Measurements from ENCODE around the gene HTR7.
"Not testable (repeated sequence)": the region's sequence is repeated elsewhere in the genome, so short reads cannot be mapped to it uniquely, and the experiment has no call there.

Gene HTR7

DNA sequence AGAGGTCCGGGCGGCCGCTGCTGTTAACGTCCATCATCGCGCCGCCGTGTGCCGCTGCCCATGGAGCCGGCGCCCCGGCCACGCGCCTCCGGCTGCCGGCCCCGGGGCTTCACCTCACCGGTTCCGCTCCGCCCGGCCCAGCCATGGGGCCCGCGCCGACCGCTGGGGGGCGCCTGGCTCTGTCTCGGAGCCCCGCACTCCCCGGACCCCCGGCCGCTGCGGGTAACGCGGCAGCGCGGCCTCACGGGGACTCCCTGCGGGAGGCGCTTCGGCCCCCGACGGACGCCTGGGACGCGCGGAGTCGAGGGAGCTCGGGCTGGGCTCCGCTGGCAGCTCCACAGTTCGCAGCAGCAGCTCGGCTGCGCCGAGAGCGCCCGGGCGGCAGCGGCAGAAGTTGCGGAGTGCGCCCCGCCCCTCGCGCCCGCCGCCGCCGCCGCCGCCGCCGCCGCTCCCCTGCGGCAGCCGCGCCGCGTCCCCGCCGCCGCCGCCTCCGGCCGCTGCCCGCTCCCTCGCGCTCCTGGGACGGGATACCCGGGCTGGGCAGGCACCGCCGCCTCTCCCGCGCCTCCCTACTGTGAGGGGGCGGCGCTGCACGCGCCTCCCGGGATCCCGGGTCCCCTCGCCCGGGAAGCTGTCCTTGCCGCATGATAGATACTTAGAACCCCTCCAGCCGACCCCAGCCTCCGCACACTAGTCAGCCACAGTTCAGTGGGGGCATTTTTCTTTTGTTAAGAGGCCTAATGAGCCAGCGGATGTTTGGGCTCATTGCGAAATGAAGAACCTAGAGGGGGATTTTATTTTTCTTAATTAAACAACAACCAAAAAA lies at the start of gene HTR7:
HTR7 (minus strand) TSS at position 405 of the 826 bp plus-strand sequence; CDS start at position 37, 368 bp downstream.
- peak; percentile 63 for DNase-seq

DNA sequence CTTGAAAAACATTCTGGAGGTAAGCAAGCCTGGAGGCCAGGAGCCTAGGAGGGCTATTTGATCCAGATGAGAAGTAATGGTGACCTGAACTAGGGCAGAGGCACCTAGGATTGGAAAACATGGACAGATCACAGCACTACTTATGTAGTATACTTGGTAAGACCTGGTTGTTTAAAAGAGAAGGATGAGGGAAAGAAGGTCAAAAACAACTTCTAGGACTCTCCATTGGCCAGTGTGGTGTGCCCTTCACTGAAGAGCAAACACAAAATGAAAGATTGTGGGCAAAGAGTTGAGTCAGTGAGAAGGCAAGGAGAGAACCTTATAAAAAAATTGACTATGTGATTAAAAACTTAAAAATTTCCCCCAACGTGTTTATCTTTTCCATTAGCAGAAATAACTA lies 48.8 kb upstream of the HTR7 start:
- no peak for DNase-seq

DNA sequence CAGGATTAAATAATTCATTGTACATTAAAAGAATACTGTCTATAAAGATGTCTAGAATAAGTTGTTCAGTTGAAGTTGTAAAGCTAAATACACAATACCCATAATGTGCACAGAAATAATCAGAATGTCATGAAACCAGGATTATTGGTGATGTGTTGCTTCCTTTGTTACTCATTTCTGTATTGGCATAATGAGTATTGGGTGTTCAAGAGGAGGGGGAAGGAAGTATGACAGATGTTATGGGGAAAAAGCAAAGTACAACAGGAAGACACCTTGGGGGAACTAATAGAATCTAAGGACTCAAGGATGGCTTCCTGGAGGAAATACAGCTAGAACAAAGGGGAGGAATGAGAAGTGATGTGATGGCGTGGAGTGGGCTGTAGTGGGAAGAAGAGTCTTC lies 48.1 kb upstream of the HTR7 start:
- DNase-seq, result no peak

DNA sequence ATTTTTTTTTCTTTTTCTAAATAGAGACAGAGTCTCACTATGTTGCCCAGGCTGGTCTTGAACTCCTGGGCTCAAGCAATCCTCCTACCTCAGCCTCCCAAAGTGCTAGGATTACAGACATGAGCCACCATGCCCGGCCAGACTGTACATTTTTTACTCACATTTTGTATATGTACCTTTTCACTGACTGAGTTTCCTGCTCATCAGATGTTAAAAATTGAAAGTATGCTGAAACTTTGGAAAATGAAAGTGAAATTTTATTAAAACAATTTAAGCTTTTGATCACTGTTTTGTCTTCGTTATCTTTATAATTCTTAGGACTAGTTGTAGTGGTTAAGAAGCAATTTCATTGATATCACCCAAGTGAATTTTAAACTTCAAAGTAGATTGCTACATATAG lies 39.1 kb upstream of the HTR7 start:
- not testable (repeated sequence) for DNase-seq

DNA sequence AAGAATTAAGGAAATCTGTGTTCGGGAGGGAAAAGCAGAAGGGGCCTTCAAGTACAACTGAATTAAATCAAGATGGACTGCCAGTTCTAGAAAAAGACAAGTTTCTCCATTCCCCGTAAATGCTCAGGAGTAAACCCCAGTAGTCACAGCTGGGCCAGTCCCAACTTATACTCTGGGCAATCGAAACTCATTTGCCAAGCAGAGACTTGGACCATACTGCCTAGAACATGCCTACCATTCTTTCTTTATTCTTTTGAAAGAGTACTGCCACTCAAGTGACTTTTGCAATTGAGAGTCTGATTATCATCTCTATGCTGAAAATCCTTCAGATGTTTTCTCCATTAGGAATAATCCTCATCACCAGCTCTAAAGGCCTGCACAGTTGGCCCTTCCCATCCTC lies 35.4 kb upstream of the HTR7 start:
- no peak for DNase-seq

DNA sequence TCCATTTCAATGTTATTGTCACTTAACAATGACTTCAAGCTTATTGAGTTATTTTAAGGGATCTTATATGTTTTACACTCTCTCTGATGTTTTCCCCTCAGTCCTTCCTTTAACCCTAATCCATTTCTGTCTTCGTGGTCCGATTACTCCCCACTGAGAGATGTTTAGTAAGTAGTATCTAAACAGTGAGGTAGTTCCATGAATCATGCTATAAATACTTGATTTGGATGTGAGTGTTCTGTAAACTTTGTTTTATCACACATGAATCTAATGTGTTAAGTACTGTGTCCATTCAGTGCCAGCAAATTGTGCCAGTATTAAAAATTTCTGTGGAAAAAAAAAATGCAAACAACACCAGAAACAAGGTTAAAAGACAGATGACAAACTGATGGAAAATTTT lies 32.5 kb upstream of the HTR7 start:
- DNase-seq, result no peak

DNA sequence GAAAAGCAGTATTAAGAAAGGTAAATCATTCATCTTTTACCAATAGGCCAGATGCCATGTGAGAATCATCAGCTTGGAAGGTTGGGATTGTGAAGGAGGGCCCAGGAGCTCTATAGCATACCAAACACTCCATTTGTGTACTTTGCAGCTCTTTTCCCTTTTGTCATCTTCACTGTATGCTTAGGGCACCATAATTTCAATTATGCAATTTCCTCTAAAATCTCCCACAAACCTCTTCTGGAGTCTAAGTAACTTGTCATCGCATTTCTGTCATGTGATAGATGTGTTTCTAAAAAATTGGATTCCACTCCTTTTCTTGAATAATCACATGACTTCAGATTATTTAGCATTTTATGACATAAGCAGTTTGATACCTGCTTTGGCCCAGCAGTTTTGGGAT lies 31.8 kb upstream of the HTR7 start:
- no peak for DNase-seq

DNA sequence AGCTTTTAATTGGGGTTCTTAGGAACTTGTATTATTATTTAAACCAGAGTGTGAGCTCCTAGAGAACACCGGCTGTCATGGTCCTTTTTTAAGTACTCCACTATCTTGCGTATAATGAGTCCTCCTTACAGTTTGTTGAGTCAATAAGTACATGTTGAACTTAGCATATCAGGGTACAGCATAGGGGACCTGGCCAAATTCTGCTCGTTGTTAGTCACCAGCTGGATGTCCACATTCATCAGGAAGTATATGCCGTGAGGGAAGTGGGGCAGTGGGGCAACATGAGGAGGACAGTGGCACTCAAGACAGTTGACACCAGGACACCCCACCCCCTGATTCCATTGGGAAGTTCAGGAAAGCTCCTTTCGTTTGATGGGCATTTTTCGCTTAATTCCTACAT lies 30.5 kb upstream of the HTR7 start:
- DNase-seq, result no peak

DNA sequence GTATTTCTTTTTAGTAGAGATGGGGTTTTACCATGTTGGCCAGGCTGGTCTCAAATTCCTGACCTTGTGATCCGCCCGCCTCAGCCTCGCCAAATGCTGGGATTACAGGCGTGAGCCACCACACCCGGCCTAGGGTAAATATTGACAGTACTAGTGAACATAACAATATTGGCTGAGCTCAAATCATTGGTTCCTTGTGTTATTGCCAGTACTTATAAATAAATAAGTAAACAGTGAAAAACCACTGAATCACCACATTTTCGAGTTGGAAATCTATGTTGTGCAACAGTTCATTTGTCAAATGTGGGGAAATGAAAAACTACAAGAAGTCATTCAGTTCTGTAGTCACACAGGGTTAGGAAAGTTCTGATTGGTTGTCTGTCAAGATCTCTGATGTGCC lies 29.7 kb upstream of the HTR7 start:
- no peak for DNase-seq

DNA sequence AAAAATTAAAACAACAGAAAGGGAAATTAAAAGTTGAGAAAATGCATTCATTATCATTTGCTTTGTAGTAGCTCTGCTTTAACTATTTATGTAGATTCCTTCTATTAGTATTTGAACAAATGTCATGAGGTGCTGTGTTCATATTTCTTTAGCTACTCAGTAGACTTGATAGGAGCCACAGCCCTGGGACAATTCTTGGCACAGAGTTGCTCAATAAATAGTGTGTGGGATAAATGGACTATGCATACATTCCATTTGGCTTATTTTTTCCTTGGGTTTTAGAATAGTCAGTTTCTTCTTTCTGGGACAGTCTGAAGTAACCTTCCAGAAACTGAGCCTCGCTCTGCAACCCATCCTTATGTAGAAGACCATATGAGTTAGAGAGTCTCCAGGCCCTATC lies 27.3 kb upstream of the HTR7 start:
- no peak for DNase-seq

DNA sequence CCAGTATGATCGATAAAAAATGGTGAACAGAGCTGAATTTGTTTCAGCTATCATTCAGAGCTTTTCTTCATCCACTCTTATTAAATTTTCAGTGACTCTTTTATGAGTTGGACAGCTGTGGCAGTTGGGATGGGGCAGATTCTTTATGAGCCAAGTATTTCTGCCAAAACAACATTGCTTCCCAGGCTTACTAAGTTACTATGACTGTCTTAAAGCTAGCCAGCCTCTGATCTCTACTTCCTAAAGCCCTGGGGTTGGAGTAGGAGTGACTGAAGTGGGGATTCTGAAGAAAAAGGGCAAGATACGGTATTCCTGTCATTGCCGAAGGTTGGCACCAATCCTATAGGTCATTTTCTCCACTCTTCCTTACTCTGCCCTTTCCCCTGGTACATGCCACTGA lies 26.6 kb upstream of the HTR7 start:
- no peak for DNase-seq

DNA sequence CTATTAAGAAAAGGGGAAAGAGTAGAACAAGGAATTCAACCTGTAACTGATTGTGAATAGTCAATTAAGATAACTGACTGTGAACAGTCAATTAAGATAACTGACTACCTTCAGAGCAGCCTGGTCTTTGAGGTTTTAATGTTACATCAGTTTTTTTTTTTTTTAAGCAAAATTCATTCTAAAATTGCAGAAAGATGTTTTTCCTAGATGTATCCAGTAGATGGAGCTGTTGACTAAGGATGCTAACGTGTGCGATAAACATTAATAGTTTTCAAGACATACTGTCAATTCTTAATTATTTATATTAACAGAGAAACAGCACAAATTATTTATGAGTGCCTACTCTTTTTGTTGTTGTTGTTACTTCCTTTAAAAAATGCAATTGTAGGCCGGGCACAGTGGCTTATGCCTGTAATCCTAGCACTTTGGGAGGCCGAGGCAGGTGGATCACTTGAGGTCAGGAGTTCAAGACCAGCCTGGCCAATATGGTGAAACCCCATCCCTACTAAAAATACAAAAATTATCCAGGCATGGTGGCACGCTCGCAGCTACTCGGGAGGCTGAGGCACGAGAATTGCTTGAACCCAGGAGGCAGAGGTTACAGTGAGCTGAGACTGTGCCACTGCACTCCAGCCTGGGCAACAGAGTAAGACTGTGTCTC lies 22.4 kb upstream of the HTR7 start:
- peak; percentile 55 for DNase-seq

DNA sequence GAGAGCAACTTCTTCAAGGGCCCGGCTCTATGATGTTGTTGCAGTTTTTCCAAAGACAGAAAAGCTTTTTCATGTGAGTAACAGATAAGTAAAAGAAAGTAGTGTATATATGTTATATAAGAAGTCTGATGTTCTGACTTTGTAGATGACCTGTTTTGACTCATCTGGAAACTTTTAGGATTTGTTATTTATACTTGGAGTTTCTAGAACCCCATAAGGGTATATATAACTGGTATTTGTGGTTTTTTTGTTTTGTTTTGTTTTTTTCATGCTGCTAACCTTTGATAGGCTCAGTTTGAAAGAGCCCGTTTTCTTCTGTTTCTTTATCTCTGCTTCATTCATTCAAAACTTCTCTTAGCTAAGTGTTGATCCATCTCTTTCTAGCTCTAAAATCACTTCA lies 21.2 kb upstream of the HTR7 start:
- no peak for DNase-seq

DNA sequence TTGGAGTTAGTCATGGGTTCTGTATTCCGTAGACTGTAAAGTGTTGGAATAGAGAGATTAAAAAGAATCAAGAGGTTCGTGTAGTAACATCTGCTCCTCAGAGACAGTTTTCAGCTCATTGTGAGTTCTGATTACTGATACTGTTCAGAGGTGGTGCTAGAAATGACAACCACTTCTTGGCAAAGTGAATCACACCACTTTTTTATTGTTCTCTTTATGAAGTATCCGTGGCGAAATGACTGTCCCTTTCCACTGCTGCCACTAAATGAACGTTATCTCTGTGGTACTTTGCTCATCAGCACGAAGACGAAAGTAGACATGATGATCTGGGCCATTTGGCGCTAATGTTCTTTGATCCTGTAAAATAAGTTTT lies 14.8 kb upstream of the HTR7 start:
- DNase-seq, result no peak

DNA sequence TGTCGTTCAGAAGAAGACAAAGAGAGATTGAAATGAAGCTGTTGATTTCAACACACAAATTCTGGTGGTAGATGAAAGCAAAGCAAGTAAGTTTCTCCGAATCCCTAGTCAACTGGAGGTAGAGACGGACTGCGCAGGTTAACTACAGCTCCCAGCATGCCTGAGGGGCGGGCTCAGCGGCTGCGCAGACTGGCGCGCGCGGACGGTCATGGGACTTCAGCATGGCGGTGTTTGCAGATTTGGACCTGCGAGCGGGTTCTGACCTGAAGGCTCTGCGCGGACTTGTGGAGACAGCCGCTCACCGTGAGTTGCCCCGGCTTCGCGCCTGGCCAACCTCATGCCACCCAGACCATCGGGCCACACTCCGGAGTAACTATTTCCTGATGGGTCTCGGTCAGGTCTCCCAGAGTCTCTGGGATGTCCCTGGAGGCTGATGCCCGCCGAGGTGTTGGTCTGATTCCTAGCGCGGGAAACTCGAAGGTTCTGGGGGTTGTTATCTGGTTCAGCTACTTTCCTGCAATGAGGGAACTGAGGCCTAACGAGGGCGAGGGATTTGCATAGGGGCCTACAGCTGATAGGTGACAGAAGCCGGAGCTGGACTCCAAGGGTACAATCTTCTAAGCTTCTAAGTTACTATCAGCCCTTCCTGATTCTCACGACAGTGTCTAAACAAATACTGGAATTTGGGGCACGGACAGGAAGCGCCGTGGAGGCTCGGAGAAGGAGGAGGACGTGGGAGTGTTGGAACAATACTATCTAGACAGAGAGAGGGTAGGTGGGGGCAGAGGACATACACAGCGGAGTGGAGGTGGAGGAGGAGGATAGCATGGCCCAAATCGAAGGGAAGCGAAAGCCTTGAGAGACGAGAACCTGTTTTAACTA lies 14.2 kb upstream of the HTR7 start, which contains the start of gene RPP30:
RPP30 (plus strand) TSS at position 209 of the 882 bp plus-strand sequence; CDS start at position 222, 13 bp downstream.
- DNase-seq, result peak; percentile 84

DNA sequence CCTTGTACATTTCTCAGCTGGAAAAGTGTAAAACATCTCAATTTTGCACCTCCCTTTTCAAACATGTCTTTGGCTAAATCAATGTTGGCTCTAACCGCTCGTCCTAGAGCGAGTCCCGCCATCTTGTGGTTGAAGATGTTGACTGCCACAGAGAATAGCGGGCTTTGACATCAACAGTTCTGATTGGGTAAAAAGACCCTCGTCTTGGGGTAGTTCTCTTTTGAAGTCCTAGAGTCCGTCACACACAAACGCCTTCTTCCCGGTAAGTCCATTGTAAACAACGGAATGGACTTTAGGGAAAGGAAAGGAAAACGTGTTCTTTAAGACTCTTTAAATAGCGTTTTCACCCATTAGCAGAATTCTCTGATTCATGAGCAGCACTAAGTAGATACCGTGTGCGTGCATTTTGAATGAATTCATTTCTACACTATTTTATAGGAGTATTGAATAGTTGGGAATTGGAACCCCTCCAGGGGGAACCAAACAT lies 13.5 kb upstream of the HTR7 start:
- DNase-seq, result peak; percentile 64

DNA sequence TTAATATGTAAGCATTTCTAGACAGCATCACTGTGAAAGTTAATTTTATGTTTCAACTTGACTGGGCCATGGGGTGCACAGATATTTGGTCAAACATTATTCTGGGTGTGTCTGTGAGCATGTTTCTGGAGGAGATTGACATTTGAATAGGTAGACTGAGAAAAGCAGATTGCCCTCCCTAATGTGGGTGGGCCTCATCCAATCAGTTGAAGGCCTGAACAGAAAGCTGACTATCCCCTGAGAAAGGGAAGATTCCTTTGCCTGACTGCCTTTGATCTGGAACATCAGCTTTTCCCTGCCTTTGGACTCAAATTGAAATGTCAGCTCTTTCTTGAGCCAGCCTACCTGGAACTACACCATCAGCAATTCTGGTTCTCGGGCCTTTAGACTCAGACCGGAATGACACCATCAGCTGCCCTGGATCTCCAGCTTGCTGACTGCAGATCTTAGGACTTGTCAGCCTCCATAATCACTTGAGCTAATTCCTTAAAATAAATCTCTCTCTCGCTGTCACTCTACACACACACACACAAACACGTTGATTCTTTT lies 8.3 kb upstream of the HTR7 start:
- no peak for DNase-seq

DNA sequence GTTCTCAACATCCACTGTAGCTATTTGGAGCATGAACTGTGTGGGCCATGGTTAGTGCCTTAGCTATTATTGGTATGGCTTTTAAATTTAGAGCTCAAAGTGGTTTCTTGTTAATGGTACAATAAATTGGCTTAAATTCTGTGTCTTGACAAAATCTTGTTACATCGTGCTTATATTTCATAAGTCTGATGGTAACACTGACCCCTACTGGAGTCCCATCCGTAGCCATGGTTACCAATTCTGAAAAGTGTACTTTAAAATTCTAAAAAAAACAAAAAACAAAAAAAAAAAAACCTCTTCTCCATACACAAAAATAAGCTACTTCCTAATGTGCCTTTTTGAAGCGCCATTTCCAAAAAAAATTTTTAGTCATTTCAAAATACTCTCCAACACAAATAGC lies 7.6 kb upstream of the HTR7 start:
- DNase-seq, result peak; percentile 19

DNA sequence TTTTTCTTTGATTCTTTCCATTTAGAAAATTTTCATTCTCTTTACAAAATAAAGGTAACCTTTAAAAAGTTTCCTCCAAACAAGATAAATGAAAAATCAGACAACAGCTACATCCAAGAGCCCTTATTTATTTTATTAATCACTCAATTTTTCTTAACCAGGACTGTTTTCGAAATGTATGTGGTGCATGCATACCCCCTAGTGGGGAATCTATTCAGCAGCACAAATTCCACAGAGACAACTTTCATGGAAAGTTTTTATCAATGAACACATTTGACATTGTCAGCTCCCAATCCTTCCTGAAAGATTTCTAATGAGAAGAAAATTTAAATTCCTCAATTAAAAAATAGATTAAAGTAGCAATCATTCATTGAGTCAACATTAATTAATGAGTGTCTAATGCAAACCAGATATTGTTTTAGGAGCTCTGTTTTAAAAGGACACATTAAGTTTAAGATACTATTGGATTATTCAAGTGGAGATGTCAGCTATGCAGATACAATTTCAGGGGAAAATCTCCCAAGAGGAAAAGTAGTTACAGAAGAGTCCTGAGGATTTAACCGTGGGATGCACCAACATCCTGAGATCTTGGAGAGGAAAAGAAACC lies 5.2 kb upstream of the HTR7 start:
- DNase-seq, result no peak

DNA sequence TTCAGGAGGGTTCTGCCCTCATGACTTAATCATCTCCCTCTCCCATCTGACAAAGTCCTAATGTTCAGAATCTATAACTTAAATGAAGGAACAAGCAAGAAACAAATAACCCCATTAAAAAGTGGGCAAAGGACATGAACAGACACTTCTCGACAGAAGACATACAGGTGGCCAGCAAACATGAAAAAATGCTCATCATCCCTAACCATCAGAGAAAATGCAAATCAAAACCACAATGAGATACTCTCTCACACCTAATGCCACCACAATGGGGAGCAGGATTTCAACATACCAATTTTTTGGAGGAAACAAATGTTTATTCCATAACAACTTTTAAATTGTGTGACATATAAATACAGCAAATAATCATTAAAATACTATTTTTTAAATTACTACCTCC lies 3.0 kb upstream of the HTR7 start:
- no peak for DNase-seq

DNA sequence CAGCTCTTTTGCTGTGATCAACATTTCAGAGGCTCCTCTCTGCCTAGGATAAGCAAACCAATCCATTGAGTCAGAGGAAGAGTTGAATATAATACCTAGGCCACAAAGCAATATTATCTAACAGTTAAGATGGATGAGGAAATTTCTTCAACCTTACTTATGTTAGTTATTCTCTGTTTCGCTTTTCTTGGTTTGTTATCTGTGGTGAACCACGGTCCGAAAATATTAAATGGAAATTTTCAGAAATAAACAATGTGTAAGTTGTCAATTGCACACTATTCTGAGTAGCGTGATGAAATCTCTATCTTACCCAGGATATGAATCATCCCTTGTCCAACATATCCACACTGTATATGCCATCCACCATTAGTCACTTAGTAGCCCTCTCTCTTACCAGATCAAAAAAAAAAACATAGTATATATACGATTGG lies 1.5 kb upstream of the HTR7 start:
- DNase-seq, result no peak

DNA sequence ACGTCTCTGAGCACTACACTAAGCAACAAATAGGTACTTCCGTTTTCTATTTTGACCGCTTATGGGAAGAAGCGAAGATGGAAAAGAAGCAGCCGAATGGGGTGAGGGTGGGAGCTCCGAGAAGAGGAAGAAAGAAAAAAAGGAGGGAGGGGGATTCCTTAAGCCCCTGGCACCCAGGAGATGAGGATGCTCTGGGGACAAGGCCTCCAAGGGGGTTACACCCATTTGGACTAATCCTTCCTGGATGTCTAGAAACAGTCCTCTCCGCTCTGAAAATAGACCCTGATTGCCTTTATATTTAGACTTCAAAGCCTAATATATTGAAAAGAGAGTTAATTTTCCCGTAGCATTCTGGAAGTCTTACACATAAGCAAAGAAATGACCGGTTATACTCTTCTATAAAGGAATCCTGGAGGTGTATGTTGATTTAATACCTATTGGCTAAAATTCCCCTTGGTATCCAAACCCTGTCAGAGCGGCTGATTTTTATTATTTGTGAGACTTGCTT lies 676 bp upstream of the HTR7 start:
- DNase-seq, result no peak

All from CD4-positive, alpha-beta T cell treated with Interleukin-21 for 1 hour (primary cell).